HG03066 (cell line): ENCODE data around the gene ZMIZ2.
"Not testable (repeated sequence)": the region's sequence is repeated elsewhere in the genome, so short reads cannot be mapped to it uniquely, and the experiment has no call there.

Experiments used
- ATAC-seq: cut with Tn5 transposase; IDR thresholded peaks from one replicate; pipeline ENCODE4 v1.9.1; 2021; ENCODE audit warnings: low read depth; ENCODE audit not compliant: unreplicated experiment

ZMIZ2 gene

GRCh38 chr7:44748045-44748947 lies at the start of gene ZMIZ2:
Gene ZMIZ2, plus strand, starts transcription at chr7:44748847. Its CDS starts 7,403 bp downstream, at chr7:44756250.
- ATAC-seq: peak; percentile 55

- not testable (repeated sequence) for ATAC-seq
Measured at GRCh38 chr7:44699598-44699997, 49.0 kb upstream of the ZMIZ2 start.

- ATAC-seq: no peak
Measured at GRCh38 chr7:44700322-44700721, 48.3 kb upstream of the ZMIZ2 start.

GRCh38 chr7:44703391-44703790 lies 45.3 kb upstream of the ZMIZ2 start:
- not testable (repeated sequence) for ATAC-seq

GRCh38 chr7:44703921-44704320 lies 44.7 kb upstream of the ZMIZ2 start:
- no peak for ATAC-seq

- no peak for ATAC-seq
Measured at GRCh38 chr7:44705434-44705833, 43.2 kb upstream of the ZMIZ2 start.

GRCh38 chr7:44706788-44707557 lies 41.7 kb upstream of the ZMIZ2 start:
- no peak for ATAC-seq

- no peak for ATAC-seq
Measured at GRCh38 chr7:44707558-44708230, 41.0 kb upstream of the ZMIZ2 start.

- no peak for ATAC-seq
Measured at GRCh38 chr7:44709011-44709915, 39.4 kb upstream of the ZMIZ2 start.

- ATAC-seq: no peak
Measured at GRCh38 chr7:44709945-44710596, 38.6 kb upstream of the ZMIZ2 start.

GRCh38 chr7:44711528-44711927 lies 37.1 kb upstream of the ZMIZ2 start:
- ATAC-seq: no peak

GRCh38 chr7:44712012-44712411 lies 36.6 kb upstream of the ZMIZ2 start:
- ATAC-seq: no peak

- no peak for ATAC-seq
Measured at GRCh38 chr7:44713141-44713540, 35.5 kb upstream of the ZMIZ2 start.

- ATAC-seq: no peak
Measured at GRCh38 chr7:44713680-44714335, 34.8 kb upstream of the ZMIZ2 start.

GRCh38 chr7:44716205-44716604 lies 32.4 kb upstream of the ZMIZ2 start:
- ATAC-seq: no peak

GRCh38 chr7:44720301-44720700 lies 28.3 kb upstream of the ZMIZ2 start:
- ATAC-seq: no peak

GRCh38 chr7:44724276-44724675 lies 24.4 kb upstream of the ZMIZ2 start:
- no peak for ATAC-seq

- ATAC-seq: not testable (repeated sequence)
Measured at GRCh38 chr7:44726250-44726649, 22.4 kb upstream of the ZMIZ2 start.
